GM12864 (cell line): Measurements from ENCODE around the gene ZIC4.

ENCODE experiments used
- DNase-seq: peaks from one replicate; pipeline ENCODE4 v3.0.0-alpha.2; 2011; ENCODE audit warnings: low read depth
- H3K4me3 ChIP-seq: 2 replicates; pipeline ENCODE4 v1.5.1; 2011; ENCODE audit warnings: mild to moderate bottlenecking, low read depth, low read length, control low read depth
- TF ChIP-seq, protein P1 (sequence below): IDR thresholded peaks from 2 replicates; pipeline ENCODE4 v1.5.1; 2011; ENCODE audit warnings: low read depth, mild to moderate bottlenecking, moderate library complexity, low read length, control low read depth, inconsistent platforms; ENCODE audit errors: missing control alignments

The ZIC4 gene

DNA sequence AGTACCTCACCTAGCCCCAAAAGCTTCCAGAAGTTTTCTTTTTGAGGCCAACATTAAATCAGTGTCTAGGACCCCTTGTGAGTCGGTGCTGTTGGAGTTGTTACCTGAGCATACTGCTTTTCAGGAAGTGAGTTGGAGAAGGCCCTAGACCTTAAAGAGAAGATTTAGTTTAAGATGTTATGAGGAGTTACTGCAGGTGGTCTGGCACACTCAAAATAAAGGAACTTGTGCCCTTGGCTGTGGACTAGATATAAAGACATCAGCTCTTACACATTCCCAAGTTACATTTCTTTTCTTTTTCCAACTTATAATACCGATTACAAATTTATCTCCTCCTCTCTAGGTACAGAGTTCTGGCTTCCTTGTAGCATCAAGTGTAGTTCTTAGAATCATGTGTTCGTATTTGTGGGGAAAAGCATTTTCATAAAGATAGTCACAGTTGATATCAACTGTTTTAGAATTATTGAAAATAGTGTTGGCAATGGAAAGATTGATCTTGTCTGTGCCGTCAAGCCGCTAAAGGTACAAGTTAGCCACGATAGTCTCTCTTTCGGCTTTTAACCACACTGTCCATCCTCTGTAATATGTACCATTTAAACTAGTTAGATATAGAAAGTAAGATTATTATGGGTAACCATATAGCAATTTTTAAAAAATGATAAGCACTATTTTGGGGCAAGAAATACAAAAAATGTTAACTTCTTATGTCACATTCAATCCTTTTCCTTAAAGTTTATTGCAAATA, 11.4 kb upstream of the ZIC4 start:
- DNase-seq: no peak
- TF ChIP-seq, protein P1, sequence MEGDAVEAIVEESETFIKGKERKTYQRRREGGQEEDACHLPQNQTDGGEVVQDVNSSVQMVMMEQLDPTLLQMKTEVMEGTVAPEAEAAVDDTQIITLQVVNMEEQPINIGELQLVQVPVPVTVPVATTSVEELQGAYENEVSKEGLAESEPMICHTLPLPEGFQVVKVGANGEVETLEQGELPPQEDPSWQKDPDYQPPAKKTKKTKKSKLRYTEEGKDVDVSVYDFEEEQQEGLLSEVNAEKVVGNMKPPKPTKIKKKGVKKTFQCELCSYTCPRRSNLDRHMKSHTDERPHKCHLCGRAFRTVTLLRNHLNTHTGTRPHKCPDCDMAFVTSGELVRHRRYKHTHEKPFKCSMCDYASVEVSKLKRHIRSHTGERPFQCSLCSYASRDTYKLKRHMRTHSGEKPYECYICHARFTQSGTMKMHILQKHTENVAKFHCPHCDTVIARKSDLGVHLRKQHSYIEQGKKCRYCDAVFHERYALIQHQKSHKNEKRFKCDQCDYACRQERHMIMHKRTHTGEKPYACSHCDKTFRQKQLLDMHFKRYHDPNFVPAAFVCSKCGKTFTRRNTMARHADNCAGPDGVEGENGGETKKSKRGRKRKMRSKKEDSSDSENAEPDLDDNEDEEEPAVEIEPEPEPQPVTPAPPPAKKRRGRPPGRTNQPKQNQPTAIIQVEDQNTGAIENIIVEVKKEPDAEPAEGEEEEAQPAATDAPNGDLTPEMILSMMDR: no peak
- no peak overlapping the region for H3K4me3 ChIP-seq

DNA sequence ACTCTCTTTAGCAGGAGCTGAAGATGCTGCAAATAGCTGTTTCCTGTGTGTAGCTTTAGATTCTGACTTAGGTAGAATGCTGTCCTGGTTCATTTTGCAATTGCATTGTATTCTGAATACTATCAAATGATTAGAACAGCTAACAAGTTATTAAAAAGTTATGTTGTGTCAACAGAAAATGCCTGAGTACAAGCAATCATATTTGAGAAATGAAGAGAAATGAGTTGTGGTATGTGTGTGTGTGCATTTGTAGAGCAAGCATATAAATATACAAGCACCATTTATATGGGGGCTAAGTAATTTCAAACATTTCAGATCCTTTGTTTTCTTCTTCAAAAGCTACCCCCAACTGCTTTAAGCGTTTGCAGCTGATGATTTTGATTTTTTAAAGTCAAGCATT, 10.6 kb upstream of the ZIC4 start:
- TF ChIP-seq, protein P1: no peak
- no peak for DNase-seq
- H3K4me3 ChIP-seq: no peak overlapping the region

DNA sequence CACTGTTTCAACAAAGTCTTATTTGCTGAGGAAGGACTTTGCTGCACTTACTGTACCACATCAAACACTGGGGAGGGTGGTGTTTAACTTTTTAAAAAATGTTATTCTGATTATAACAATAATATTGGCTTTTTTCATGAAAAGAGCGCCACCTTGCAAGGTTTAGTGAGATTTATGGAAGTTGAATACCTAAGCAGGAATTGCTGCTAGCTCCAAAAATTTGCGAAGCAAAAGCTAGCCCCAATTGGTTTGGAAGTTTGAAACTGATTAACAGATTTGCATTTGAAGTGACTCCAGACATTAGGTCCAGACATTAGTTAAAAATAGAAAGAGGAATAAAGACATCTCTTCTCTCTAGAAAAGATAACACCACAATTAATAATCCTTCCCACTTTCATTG, 9.5 kb upstream of the ZIC4 start:
- no peak for DNase-seq
- no peak overlapping the region for H3K4me3 ChIP-seq
- TF ChIP-seq, protein P1: no peak

DNA sequence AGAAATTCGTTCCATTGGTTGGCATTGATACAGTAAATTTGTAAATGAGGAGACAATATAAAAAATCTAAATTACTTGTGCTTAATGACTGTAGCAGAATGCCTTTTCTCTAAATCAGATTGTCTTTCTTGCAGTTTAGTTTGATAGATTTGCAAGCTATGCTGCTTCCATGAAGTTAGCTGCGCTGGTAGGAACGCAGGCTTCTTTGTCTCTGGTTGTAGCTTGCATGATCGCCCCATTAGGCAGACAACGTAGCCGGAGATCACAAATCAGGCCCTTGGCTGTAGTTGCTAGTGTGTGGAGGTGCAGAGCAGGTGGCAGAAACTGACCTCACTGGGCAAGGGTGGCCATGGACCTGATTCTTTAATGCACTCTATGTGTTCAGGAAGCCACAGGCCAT, 8.9 kb upstream of the ZIC4 start:
- TF ChIP-seq, protein P1: no peak
- no peak for DNase-seq

DNA sequence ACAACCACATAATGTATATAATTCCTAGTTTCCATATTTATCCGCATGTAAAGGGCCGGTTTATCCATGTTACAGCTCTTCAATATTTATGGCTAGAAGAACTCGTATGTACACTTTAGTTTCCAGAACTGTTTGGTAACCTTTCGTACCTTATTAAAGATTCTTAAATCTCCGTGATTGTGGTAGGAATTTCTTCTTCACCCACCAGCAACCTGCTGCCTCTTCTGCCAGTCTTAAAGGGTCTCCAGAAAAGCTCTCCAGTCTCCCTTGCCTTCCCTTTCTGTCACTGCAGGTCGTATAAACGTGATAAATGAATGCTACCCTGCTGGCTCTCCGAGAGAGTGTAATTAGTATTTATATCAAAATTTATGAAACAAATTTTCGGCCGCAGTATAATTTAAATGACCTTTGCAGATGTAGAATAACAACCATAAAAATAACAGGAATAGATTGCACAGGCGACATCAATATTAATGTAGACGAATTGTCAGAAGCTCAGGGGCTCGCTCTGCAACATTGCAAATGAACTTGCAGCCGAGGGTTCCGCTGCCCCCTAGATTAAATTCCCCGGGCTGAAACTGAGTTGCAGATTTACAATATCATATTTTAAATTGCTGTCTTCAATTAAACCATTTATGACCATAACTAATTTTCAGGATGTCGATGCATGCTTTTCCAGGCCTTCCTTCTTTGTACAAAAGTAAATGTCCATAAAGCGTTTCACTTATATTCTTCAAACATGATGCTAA, 8.2 kb upstream of the ZIC4 start:
- TF ChIP-seq, protein P1: no peak
- no peak overlapping the region for H3K4me3 ChIP-seq
- DNase-seq: no peak

More for the DNA sequence above, 8.9 kb upstream of the ZIC4 start:
- no peak overlapping the region for H3K4me3 ChIP-seq

DNA sequence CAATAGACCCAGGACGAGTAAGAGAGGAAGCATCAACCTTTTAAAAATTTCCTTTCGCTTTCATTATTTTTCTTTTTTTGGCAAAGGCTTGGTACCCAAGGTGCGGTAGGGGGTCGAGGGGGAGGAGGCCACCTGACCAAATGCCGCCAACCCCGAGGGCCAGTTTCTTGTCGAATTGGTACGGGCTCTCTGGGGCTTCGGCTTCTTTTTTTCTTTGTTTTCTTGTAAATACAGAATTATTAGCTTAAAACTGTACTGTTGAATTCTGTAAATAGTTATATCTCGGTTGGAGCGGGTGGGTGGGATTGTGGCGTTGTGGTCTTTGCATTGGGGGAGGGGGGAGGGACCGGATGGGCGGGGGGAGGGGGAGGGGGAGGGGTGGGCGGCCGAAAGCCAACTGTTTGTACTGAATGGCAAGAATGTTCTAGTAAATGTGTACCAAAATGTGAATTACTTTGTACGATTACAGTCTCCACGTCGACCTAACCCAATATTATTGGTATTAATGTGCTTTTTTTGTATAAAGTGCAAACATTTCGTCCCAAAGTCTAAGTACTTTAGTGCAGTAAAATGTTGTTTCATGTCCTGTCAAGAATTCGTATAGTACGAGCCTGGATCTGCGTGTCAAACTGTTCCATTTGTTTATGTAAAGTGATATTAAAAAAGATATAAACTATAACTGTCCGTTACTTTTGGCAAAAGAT, 7.5 kb upstream of the ZIC4 start:
- no peak for DNase-seq
- no peak overlapping the region for H3K4me3 ChIP-seq
- TF ChIP-seq, protein P1: no peak
